Measurements from ENCODE around the gene SNCA.

The SNCA gene

GRCh38 chr4:89703829-89704590, 133.0 kb downstream of the SNCA start:
- DNase-seq, result no peak

DNA sequence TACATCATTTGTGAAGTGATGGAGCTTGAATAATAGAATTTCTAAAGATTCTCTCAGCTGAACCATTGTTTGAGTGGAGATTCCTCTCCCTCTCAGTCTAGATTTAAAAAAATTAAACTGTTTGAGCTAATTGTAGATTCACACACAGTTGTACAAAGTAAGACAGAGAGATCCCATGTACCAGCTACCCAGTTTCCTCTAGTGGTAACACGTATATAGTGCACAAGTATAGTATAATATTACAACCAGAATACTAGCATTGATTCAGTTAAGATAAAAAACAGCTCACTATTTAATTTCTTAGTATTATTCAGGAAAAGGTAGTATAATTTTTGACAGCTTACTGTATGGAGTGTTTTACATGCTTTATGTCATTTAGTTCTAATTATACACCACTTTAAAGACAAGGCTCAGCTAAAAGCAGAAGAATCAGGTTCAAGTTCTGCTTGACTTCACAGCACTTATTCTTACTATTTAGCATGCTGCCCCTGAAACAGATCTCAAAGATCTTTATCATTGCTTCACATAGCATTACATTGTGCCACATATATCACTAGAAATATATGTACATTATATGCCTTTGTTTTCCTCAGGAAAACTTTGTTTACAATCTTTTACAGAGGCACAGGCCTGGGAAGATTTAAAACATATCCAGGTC, 136.1 kb downstream of the SNCA start:
- no peak for DNase-seq

DNA sequence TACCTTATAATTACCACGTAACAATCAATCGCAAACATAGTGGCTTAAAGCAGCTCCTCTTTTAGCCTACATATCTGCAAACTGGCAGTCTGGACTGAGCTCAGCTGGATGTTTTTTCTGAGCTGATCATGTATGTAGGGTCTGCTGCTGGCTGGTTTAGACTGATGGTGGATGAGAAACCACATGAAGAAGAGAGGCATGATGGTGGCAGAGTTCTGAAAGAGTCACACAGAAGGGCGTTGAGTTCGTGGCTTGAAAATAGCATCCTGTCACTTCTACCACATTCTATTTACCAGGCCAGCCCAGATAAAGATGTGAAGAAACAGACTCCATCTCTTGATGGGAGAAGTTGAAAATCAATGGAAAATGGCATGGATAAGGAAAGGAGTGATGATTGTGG, 151.3 kb downstream of the SNCA start:
- no peak for DNase-seq

DNA sequence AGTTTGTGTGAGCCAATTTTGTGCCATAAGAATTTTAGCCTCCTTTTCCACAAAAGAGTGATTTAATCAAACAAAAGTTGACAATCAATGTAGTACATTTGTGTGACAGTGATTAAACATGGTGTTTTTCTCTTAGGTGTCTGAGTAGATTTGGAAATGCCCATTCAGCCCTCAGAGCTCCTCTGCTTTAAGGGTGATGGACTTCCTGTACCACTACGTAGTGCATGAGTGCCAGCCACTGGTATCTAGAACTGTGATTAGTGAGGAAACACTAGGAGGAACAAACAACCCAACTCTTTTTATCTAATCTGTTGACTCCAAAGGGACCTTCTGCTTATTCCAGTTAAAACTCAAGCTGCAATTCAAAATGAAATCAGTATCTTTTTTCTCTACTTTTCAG, 151.7 kb downstream of the SNCA start:
- no peak for DNase-seq

GRCh38 chr4:89684536-89684935, 152.4 kb downstream of the SNCA start:
- DNase-seq, result no peak

GRCh38 chr4:89682808-89683207, 154.2 kb downstream of the SNCA start:
- DNase-seq, result no peak

DNA sequence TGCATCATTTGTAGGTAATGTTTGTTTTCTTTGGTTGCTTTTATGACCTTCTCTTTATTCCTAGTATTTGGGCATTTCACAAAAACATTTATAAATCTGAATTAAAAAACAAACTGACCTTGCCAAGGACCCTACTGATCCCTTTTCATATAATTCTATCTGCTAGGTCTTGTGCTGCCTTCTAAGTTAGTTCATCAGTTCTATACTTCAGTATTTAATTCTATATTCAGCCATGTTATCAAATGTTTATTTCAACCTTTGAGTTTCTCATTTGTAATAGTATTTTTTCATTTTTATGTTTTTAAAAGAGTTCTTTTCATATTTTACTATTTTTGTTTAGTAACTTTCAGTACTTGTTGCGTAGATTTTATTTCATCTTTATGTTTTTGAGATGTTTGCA, 155.3 kb downstream of the SNCA start:
- DNase-seq, result no peak

DNA sequence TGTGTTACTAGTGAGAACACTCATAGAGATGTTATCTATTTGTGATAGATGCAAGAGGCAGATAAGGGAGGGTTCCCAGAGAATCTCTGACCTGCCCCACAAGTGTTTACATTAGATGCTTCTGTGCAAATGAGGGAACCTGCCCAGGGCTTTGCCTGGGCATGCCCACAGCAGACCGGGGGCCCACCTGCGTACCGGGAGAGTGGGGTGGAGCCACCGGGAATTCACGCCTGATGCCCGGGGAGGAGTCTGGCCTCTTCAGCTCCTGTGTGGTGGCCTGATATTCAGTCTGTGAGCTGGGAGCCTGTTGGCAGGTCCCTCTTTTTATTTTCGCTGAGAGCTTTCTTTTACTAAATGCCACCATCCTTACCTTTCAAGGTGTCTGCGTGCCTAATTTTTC, 155.7 kb downstream of the SNCA start:
- no peak for DNase-seq

DNA sequence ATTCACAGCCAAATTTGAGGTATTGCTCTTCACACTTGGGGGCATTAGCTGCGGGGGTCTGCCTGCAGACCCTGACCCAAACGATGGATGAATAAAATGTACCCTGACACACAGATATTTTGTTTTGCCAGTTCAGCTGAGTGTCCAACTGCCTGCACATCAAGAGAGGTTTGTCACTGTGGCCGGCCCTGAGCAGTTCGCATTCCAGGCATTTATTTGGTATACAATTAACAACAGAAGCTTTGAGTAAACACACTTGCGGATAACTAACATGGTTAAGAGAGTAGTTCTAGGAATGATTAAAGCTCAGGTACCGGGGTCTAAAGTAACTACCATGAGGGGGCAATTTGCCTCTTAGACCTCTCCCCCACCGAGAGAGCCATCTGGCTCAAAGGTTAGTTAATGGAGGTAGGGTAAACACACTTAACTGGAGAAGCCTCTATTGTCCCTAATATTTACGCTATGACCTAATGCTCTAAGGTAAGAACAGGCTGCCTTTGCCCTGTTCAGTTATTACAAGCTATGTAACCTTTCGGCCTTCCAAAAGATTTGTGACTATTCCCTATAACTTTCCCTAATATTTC, 162.0 kb downstream of the SNCA start:
- DNase-seq, result no peak
